ACC112 (cell line): ENCODE results near the gene SNX19.

Source experiments
- H2AFZ ChIP-seq: fragments of 200-600 bp; sonication (generic); one replicate; pipeline ENCODE4 v1.6.0; 2017; ENCODE audit warnings: antibody characterized with exemption, low read length; ENCODE audit not compliant: unreplicated experiment
- H3K27ac ChIP-seq: fragments of 200-600 bp; sonication (generic); 2 replicates; pipeline ENCODE4 v1.5.1; 2014; ENCODE audit warnings: low read depth, mild to moderate bottlenecking, antibody characterized with exemption, low read length, moderate library complexity
- H3K27me3 ChIP-seq: fragments of 200-600 bp; sonication (generic); 2 replicates; pipeline ENCODE4 v1.6.1; 2014; ENCODE audit warnings: mild to moderate bottlenecking, antibody characterized with exemption, low read length, moderate library complexity, mixed read lengths; ENCODE audit not compliant: insufficient read depth
- H3K36me3 ChIP-seq: fragments of 200-600 bp; sonication (generic); 2 replicates; pipeline ENCODE4 v1.6.1; 2016; ENCODE audit warnings: mild to moderate bottlenecking, antibody characterized with exemption, low read length, moderate library complexity, mixed read lengths; ENCODE audit not compliant: insufficient read depth
- H3K4me1 ChIP-seq: fragments of 200-600 bp; sonication (generic); one replicate; pipeline ENCODE4 v1.6.1; 2016; ENCODE audit warnings: low read length, mixed read lengths; ENCODE audit not compliant: insufficient read depth, unreplicated experiment, control insufficient read depth
- H3K4me3 ChIP-seq: fragments of 200-600 bp; sonication (generic); 2 replicates; pipeline ENCODE4 v1.5.1; 2014; ENCODE audit warnings: mild to moderate bottlenecking, low read depth, low read length
- H3K79me2 ChIP-seq: fragments of 200-600 bp; sonication (generic); one replicate; pipeline ENCODE4 v1.6.0; 2016; ENCODE audit warnings: low read length; ENCODE audit not compliant: control insufficient read depth, unreplicated experiment, insufficient read depth

The SNX19 gene

DNA sequence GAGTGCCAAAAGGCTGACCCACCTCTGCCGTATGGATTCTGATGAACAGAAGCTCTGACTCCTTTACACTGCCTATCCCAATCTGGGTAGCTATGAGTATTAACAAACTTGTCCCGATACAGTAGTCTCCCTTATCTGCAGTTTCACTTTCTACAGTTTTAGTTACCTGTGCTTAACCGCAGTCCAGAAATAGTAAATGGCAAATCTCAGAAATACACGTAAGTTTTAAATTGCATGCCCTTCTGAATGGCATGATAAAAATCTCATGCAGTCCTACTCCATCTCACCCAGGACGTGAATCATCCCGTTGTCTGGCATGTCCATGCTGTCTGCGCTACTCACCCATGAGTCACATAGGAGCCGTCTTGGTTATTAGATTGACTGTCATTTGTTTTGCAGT lies 68.8 kb downstream of the SNX19 start:
- H3K27me3 ChIP-seq, result no peaks in the 10 kb centered on the region
- H3K27ac ChIP-seq, result peak overlapping the region; percentile 86
- peak overlapping the region; percentile 44 for H2AFZ ChIP-seq
- no peaks in the 10 kb centered on the region for H3K36me3 ChIP-seq
- H3K4me1 ChIP-seq, result peaks cover 40% of the 10 kb centered on the region
- H3K4me3 ChIP-seq, result peak overlapping the region; percentile 55; the same call in 1 of the 2 replicates
- H3K79me2 ChIP-seq, result no peaks in the 10 kb centered on the region

DNA sequence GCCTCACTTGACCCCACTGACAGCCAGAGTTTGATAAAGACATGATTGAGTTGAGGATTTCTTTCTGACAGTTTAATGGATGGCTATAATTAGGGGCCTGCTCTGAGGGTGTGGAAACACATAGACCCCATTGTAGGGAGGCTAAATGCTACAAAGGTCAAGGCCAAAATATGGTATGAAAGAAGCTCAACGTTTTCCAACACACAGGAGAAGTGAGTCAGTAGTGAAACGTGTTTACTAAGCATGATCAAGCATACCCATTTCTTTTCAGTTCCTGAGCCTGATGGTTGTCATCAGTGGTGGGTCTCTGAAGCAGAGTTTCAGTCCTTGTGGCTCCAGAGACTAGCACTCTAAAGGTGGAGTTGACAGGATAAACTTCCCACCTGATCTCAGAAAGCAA lies 69.7 kb downstream of the SNX19 start:
- Histone ChIP-seq H3K36me3 (no peaks in the 10 kb centered on the region), H3K4me3 (peak overlapping the region; percentile 55; the same call in 1 of the 2 replicates), H3K4me1 (peaks cover 44% of the 10 kb centered on the region), H3K27me3 (no peaks in the 10 kb centered on the region), H3K79me2 (no peaks in the 10 kb centered on the region), H3K27ac (peak overlapping the region; percentile 86), H2AFZ (peak overlapping the region; percentile 44)

DNA sequence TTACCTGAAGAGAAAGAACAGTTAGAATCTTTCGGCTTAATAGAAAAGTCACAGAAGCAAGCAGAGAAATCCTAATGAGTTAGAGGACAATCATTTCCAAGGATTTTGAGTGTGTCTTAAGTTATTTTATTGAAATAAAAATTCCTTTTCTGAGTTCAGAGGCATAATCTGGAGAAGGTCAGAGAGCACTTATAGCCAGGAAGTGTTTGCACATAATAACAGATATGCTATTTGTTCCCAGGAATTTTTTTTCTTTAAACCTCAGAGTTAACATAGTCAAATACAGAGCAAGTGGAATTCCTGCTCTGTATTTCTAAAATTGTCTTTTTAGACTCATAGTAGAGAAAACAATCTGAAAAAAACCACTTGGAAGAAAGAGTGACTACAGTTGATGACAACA lies 74.3 kb downstream of the SNX19 start:
- H3K79me2 ChIP-seq, result no peaks in the 10 kb centered on the region
- H2AFZ ChIP-seq, result no peak overlapping the region
- H3K27ac ChIP-seq, result no peak overlapping the region
- H3K27me3 ChIP-seq, result no peaks in the 10 kb centered on the region
- H3K4me3 ChIP-seq, result no peak overlapping the region
- H3K36me3 ChIP-seq, result no peaks in the 10 kb centered on the region
- H3K4me1 ChIP-seq, result peaks cover 39% of the 10 kb centered on the region

DNA sequence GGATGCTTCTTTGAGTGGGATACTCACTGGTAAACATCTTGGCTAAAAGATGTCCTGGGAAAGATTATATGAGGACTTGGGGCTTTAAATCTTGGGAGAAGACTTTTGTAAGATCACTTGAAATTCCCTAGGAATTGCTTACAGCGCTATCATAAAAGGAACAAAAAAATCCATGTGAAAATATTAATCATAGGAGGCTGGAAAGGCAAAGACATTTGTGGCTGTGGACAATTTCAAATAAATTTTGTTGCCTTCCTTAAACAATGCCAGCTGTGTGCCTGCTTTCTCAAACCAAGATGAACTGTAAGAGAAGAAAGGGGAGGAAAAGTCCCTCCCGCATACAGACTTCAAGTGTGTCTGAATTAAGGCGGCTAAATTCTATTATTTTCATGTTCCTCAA lies 75.6 kb downstream of the SNX19 start:
- peak overlapping the region; percentile 71 for H2AFZ ChIP-seq
- H3K27ac ChIP-seq, result peak overlapping the region; percentile 91
- H3K36me3 ChIP-seq, result no peaks in the 10 kb centered on the region
- no peaks in the 10 kb centered on the region for H3K27me3 ChIP-seq
- peak overlapping the region; percentile 63 for H3K4me3 ChIP-seq
- no peaks in the 10 kb centered on the region for H3K79me2 ChIP-seq
- H3K4me1 ChIP-seq, result peaks cover 25% of the 10 kb centered on the region

DNA sequence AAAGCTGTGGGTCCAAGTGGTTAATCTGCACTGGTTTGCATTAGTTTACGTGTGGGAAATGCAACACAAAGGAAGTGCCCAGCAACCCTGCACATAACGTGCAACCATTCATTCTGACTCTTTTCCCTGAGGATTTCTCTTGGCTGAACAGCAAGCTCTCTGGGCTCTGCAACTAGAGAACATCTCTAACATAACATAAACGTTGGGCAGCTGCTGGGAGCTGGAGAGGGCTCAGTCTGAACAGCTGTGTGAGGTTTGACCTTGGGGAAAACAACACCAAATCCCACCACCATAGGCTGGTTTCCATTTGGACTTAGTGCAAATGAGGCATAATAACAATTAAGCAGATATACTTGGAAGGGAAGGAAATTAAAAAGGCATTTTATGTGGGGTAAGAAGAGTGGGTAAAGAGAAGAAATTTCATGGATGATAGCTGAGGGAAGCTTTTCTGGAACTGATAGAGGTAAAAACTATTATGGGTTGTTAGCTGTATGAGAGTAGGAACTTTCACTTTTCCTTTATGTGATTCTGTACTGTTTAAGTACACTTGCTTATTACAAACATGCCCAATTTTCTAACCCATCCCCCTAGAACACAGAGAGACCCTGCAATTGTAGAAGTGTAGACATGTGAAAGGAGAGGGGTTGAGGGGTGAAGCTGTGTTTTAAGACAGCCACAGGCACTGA lies 76.2 kb downstream of the SNX19 start:
- Histone ChIP-seq H3K36me3 (no peaks in the 10 kb centered on the region), H3K27me3 (no peaks in the 10 kb centered on the region), H3K27ac (peak overlapping the region; percentile 91), H3K79me2 (no peaks in the 10 kb centered on the region), H3K4me1 (peaks cover 25% of the 10 kb centered on the region), H2AFZ (peak overlapping the region; percentile 71), H3K4me3 (peak overlapping the region; percentile 63)

DNA sequence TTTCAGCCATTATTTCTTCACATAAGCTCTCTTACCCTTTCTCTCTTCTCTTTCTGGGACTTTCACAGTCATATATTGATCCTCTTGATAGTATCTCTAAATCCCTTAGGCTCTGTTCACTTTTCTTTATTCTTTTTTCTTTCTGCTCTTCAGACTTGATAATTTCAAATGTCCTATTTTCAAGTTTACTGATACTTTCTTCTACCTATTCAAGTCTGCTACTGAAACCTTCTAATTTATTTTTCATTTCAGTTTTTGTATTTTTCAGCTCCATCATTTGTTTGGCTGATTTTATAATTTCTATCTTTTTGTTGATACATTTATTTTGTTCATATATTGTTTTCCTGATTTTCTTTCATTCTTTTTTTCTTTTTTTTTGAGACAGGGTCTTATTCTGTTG lies 79.1 kb downstream of the SNX19 start:
- Histone ChIP-seq H3K4me3 (no peak overlapping the region), H2AFZ (no peak overlapping the region), H3K79me2 (no peaks in the 10 kb centered on the region), H3K4me1 (peaks cover 37% of the 10 kb centered on the region), H3K27ac (no peak overlapping the region), H3K36me3 (no peaks in the 10 kb centered on the region), H3K27me3 (no peaks in the 10 kb centered on the region)

DNA sequence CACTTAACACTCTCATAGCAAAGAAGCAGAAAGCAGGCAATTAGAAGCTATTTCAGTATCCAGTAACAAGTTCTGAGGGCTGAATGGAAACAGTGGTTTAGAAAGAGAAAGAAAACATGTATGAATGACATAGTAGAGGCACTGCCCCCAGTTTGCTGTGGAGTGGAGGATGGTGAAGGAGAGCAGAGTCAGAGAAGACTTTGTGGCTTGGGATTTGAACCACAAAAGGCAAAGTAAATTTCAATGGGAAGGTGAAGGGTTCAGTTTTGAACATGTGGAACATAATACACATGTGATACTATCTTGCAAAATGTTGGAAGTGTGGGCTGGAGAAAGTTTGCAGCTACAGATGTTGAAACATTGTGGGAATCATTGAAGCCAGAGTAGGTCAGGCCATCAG lies 81.4 kb downstream of the SNX19 start:
- Histone ChIP-seq H3K4me1 (peaks cover 21% of the 10 kb centered on the region), H3K79me2 (no peaks in the 10 kb centered on the region), H2AFZ (no peak overlapping the region), H3K27ac (no peak overlapping the region), H3K4me3 (no peak overlapping the region), H3K36me3 (no peaks in the 10 kb centered on the region), H3K27me3 (no peaks in the 10 kb centered on the region)

DNA sequence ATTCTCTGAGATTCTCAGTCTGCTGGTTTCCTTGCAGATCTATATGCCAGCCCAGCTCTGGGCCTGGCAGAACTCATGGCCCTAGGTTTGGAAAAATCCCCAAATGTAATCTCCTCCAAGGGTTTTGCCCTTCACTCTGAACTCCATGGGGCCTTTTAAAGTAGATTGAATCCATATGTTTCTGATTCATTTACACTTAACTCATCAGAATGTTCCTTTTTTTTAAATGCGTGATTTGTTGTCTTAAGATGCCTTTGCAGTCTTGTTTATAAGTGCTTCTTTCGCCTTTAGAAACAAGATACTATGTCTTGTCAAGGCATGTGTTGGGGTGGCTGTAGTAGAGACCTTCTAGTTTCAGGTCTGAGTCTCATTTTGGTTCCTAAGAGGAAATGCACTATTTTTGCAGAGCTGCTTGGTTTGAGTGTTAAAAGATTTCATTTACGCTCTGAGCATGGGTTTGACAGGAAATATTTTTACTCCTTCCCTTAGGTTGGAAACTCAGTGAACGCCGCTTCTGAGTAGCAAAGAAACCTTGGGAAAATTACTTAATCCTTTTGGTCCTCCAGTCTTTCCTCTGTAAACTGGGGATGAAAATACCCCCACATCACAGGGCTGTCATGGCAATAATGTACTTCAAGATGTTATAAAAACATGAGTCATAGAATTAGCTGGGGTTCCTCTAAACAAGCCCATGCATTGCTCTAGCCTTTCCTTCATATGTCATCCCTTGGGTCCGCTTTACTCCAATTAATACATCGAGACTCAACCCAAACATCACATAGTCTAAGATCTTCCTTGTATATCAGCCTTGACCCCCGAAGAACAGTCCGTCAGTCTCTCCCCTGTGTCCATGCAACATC lies 83.5 kb downstream of the SNX19 start:
- Histone ChIP-seq H3K4me3 (no peak overlapping the region), H3K79me2 (no peaks in the 10 kb centered on the region), H3K27me3 (no peaks in the 10 kb centered on the region), H3K4me1 (peaks cover 30% of the 10 kb centered on the region), H2AFZ (no peak overlapping the region), H3K36me3 (no peaks in the 10 kb centered on the region), H3K27ac (peak overlapping the region; percentile 65)

DNA sequence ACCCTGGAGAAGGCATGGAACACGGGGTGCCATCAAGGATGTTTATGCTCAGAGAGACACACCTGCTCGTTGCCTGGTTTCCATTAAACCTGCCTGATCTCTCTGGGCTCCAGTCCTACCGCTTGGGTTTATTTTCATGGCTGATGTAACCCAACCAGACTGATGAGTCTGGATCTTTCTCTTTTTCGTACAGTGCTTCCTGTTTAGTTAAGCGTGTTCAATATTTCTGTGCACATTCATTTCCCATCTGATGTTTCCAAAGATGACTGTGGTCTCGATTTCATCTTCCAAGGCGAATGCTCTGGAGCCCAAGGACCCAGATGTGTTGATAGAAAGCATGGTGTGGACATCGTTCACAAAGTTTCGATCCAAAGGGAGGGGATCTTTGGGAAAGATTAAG lies 84.3 kb downstream of the SNX19 start:
- Histone ChIP-seq H3K27me3 (no peaks in the 10 kb centered on the region), H3K4me3 (no peak overlapping the region), H3K4me1 (peaks cover 37% of the 10 kb centered on the region), H3K27ac (no peak overlapping the region; the same call in 1 of the 2 replicates), H3K79me2 (no peaks in the 10 kb centered on the region), H2AFZ (no peak overlapping the region), H3K36me3 (no peaks in the 10 kb centered on the region)

DNA sequence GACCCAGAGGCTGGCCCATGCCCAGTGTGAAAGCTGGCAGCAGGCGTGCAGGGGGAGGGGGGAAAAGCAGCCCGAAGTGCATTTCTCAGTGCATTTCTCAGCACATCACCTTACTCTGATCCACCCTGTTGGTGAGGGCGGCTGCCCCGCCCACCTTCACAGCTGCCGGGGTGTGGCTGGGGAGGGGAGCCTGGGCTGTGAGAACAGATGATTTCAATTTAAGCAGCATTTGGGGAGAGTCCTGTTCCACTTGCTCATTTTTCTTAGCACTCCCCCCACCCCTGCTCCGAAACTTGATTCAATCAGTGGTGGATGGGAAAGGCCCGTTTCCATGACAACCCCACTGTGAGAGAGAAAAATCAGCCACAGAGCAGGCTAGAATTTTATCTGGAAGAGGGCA lies 84.8 kb downstream of the SNX19 start:
- H2AFZ ChIP-seq, result no peak overlapping the region
- peaks cover 37% of the 10 kb centered on the region for H3K4me1 ChIP-seq
- H3K27me3 ChIP-seq, result no peaks in the 10 kb centered on the region
- H3K79me2 ChIP-seq, result no peaks in the 10 kb centered on the region
- no peaks in the 10 kb centered on the region for H3K36me3 ChIP-seq
- no peak overlapping the region for H3K27ac ChIP-seq
- no peak overlapping the region for H3K4me3 ChIP-seq

DNA sequence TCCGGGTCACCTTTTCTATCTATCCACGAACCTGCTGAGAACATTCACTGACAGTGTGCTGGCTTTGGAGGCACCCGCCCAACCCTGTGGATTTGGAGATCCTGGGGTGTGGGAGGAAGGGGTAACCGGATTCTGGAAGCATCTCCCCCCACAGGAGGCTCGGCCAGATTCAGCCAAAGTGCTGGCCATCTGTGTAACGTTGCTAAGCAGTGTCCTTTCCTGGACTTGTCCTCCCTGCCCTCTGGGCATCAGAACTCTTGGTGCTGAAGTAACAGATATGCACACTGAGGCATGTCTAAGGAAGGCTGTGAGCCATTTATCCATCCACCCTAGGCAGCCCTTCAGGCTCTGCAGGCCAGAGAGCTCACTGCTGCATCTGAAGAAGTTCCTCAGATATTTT lies 85.7 kb downstream of the SNX19 start:
- Histone ChIP-seq H3K4me1 (peaks cover 37% of the 10 kb centered on the region), H3K27me3 (no peaks in the 10 kb centered on the region), H2AFZ (no peak overlapping the region), H3K27ac (no peak overlapping the region), H3K4me3 (no peak overlapping the region), H3K36me3 (no peaks in the 10 kb centered on the region), H3K79me2 (no peaks in the 10 kb centered on the region)
